H1 (cell line): Measurements from ENCODE around the gene R3HCC1L. TPM values are rescaled to one million over a fixed set of nuclear protein-coding genes. Genes with fewer than 3 reads are reported as not detected.

Source experiments
- CBX8 ChIP-seq: fragments of 300-800, 300-1000 bp; sonication (generic); IDR thresholded peaks from 2 replicates; pipeline ENCODE4 v1.7.1; 2016; ENCODE audit warnings: low read depth, low read length, borderline replicate concordance
- EGR1 ChIP-seq: IDR thresholded peaks from 2 replicates; pipeline ENCODE4 v1.6.1; 2011; ENCODE audit warnings: low read depth, low read length, borderline replicate concordance
- polyA plus RNA-seq, 7 experiments: library from polyadenylated mRNA; depleted of rRNA in 3 of 7; stranded (reverse) in 5 of 7; unstranded in 2 of 7; fragments of >200 nt in 5 of 7; fragments of 200-250 nt in 2 of 7; gene quantifications; 1 replicate in 5 of 7; 2 replicates in 1 of 7; 4 replicates in 1 of 7; pipeline versions ENCODE4 v1.2.1 to v1.2.3, GENCODE V29; 2011 to 2013; ENCODE audit warnings: missing spikeins in 2 of 7, mixed read lengths in 2 of 7
- total RNA-seq: library from RNA; stranded (reverse); fragmentation: NEBNext Ultra II Directional; extraction: Animal tissue kit (Norgen Biotek cat#: 25700); gene quantifications from 2 replicates; pipeline ENCODE4 v1.2.1, GENCODE V29; 2021
- TF ChIP-seq, protein P1 (sequence below): fragments of 300-600 bp; sonication (generic); IDR thresholded peaks from 2 replicates; pipeline ENCODE4 v1.7.1; 2012; ENCODE audit warnings: low read length, moderate library complexity, mild to moderate bottlenecking, inconsistent platforms; ENCODE audit not compliant: insufficient replicate concordance
- TF ChIP-seq, protein P2 (sequence below): IDR thresholded peaks from 2 replicates; pipeline ENCODE4 v1.6.1; 2011; ENCODE audit warnings: low read length, improper control_type of control experiment

The R3HCC1L gene
- total and polyA plus RNA-seq, 2 of the 8 experiments (the other 6 are each of a cell fraction or from before 2014, with no cell fraction given), result 6.9 to 13.9 TPM

DNA sequence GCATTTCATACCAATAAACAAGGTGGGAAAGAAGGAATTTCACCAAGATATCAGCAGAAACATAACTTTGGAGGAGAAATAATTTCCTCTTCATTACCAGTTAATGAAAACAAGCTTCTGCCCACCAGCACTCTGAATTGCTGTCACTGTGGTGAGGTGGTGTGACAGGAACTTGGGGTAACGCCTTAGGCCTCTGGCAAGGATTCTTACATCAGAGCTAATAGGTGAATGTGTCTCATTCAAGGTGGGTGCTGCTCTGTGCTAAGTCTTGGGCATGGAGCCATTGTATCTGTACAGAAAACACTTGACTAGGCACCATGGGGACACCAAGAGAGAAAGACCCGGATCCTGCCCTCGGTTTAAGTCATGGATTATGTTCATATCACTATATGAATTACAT lies 141.9 kb downstream of the R3HCC1L start (continued):
- TF ChIP-seq, protein P1, sequence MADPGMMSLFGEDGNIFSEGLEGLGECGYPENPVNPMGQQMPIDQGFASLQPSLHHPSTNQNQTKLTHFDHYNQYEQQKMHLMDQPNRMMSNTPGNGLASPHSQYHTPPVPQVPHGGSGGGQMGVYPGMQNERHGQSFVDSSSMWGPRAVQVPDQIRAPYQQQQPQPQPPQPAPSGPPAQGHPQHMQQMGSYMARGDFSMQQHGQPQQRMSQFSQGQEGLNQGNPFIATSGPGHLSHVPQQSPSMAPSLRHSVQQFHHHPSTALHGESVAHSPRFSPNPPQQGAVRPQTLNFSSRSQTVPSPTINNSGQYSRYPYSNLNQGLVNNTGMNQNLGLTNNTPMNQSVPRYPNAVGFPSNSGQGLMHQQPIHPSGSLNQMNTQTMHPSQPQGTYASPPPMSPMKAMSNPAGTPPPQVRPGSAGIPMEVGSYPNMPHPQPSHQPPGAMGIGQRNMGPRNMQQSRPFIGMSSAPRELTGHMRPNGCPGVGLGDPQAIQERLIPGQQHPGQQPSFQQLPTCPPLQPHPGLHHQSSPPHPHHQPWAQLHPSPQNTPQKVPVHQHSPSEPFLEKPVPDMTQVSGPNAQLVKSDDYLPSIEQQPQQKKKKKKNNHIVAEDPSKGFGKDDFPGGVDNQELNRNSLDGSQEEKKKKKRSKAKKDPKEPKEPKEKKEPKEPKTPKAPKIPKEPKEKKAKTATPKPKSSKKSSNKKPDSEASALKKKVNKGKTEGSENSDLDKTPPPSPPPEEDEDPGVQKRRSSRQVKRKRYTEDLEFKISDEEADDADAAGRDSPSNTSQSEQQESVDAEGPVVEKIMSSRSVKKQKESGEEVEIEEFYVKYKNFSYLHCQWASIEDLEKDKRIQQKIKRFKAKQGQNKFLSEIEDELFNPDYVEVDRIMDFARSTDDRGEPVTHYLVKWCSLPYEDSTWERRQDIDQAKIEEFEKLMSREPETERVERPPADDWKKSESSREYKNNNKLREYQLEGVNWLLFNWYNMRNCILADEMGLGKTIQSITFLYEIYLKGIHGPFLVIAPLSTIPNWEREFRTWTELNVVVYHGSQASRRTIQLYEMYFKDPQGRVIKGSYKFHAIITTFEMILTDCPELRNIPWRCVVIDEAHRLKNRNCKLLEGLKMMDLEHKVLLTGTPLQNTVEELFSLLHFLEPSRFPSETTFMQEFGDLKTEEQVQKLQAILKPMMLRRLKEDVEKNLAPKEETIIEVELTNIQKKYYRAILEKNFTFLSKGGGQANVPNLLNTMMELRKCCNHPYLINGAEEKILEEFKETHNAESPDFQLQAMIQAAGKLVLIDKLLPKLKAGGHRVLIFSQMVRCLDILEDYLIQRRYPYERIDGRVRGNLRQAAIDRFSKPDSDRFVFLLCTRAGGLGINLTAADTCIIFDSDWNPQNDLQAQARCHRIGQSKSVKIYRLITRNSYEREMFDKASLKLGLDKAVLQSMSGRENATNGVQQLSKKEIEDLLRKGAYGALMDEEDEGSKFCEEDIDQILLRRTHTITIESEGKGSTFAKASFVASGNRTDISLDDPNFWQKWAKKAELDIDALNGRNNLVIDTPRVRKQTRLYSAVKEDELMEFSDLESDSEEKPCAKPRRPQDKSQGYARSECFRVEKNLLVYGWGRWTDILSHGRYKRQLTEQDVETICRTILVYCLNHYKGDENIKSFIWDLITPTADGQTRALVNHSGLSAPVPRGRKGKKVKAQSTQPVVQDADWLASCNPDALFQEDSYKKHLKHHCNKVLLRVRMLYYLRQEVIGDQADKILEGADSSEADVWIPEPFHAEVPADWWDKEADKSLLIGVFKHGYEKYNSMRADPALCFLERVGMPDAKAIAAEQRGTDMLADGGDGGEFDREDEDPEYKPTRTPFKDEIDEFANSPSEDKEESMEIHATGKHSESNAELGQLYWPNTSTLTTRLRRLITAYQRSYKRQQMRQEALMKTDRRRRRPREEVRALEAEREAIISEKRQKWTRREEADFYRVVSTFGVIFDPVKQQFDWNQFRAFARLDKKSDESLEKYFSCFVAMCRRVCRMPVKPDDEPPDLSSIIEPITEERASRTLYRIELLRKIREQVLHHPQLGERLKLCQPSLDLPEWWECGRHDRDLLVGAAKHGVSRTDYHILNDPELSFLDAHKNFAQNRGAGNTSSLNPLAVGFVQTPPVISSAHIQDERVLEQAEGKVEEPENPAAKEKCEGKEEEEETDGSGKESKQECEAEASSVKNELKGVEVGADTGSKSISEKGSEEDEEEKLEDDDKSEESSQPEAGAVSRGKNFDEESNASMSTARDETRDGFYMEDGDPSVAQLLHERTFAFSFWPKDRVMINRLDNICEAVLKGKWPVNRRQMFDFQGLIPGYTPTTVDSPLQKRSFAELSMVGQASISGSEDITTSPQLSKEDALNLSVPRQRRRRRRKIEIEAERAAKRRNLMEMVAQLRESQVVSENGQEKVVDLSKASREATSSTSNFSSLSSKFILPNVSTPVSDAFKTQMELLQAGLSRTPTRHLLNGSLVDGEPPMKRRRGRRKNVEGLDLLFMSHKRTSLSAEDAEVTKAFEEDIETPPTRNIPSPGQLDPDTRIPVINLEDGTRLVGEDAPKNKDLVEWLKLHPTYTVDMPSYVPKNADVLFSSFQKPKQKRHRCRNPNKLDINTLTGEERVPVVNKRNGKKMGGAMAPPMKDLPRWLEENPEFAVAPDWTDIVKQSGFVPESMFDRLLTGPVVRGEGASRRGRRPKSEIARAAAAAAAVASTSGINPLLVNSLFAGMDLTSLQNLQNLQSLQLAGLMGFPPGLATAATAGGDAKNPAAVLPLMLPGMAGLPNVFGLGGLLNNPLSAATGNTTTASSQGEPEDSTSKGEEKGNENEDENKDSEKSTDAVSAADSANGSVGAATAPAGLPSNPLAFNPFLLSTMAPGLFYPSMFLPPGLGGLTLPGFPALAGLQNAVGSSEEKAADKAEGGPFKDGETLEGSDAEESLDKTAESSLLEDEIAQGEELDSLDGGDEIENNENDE, result no peak
- TF ChIP-seq, protein P2, sequence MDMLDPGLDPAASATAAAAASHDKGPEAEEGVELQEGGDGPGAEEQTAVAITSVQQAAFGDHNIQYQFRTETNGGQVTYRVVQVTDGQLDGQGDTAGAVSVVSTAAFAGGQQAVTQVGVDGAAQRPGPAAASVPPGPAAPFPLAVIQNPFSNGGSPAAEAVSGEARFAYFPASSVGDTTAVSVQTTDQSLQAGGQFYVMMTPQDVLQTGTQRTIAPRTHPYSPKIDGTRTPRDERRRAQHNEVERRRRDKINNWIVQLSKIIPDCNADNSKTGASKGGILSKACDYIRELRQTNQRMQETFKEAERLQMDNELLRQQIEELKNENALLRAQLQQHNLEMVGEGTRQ, result no peak
- no peak for TF ChIP-seq EGR1
- TF ChIP-seq CBX8, result no peak
